DMS79 (cell line): Measurements from ENCODE around the gene NUAK1.
"Not testable (repeated sequence)": the region's sequence is repeated elsewhere in the genome, so short reads cannot be mapped to it uniquely, and the experiment has no call there.

ENCODE experiments used
- DNase-seq: peaks from one replicate; lab custom pipeline; 2025; lab: John Stamatoyannopoulos, UW

The NUAK1 gene

GRCh38 chr12:106031761-106032622 lies 106.8 kb downstream of the NUAK1 start:
- DNase-seq, result no peak

- no peak for DNase-seq
These were observed 108.3 kb downstream of the NUAK1 start for GRCh38 chr12:106030210-106031071.

- DNase-seq, result no peak
These were observed 109.2 kb downstream of the NUAK1 start for GRCh38 chr12:106029532-106029931.

GRCh38 chr12:106027911-106028310 lies 110.8 kb downstream of the NUAK1 start:
- no peak for DNase-seq

- no peak for DNase-seq
These were observed 111.5 kb downstream of the NUAK1 start for GRCh38 chr12:106027286-106027685.

- DNase-seq, result no peak
These were observed 113.6 kb downstream of the NUAK1 start for GRCh38 chr12:106025129-106025528.

- DNase-seq, result no peak
These were observed 115.7 kb downstream of the NUAK1 start for GRCh38 chr12:106023039-106023438.

GRCh38 chr12:106022568-106023012 lies 116.2 kb downstream of the NUAK1 start:
- no peak for DNase-seq

GRCh38 chr12:106021516-106021915 lies 117.2 kb downstream of the NUAK1 start:
- DNase-seq, result no peak

GRCh38 chr12:106020736-106021135 lies 118.0 kb downstream of the NUAK1 start:
- peak; percentile 1 for DNase-seq

GRCh38 chr12:106019144-106019543 lies 119.6 kb downstream of the NUAK1 start:
- no peak for DNase-seq

- no peak for DNase-seq
These were observed 120.5 kb downstream of the NUAK1 start for GRCh38 chr12:106018286-106018685.

- DNase-seq, result not testable (repeated sequence)
These were observed 122.0 kb downstream of the NUAK1 start for GRCh38 chr12:106016601-106017278.

- no peak for DNase-seq
These were observed 123.1 kb downstream of the NUAK1 start for GRCh38 chr12:106015646-106016045.

- DNase-seq, result no peak
These were observed 124.8 kb downstream of the NUAK1 start for GRCh38 chr12:106013941-106014340.
